IPS DF 6.9 (cell line): ENCODE data around the gene EFHD1.

Experiments
- DNase-seq: peaks from one replicate; pipeline ENCODE4 v3.0.0-alpha.2; 2013; ENCODE audit warnings: low read depth, low spot score
- H3K27ac ChIP-seq: one replicate; pipeline ENCODE4 v1.5.1; 2013; ENCODE audit warnings: low read length, control low read depth
- H3K27me3 ChIP-seq: 2 replicates; pipeline ENCODE4 v1.6.1; 2013; ENCODE audit warnings: mild to moderate bottlenecking, low read length; ENCODE audit not compliant: control insufficient read depth, insufficient read depth
- H3K36me3 ChIP-seq: 2 replicates; pipeline ENCODE4 v1.6.1; 2013; ENCODE audit warnings: low read length; ENCODE audit not compliant: control insufficient read depth, insufficient read depth
- H3K4me1 ChIP-seq: 2 replicates; pipeline ENCODE4 v1.6.1; 2013; ENCODE audit warnings: low read length; ENCODE audit not compliant: control insufficient read depth, insufficient read depth
- H3K4me3 ChIP-seq: 2 replicates; pipeline ENCODE4 v1.5.1; 2013; ENCODE audit warnings: mild to moderate bottlenecking, low read length
- H3K9me3 ChIP-seq: 2 replicates; pipeline ENCODE4 v1.6.1; 2013; ENCODE audit warnings: low read length, inconsistent platforms; ENCODE audit not compliant: control insufficient read depth, insufficient read depth
- WGBS: extraction: QIAGEN DNeasy Blood & Tissue Kit; methylation state at CpG from one replicate; pipeline ENCODE4 v1.1.7; 2013; ENCODE audit warnings: mixed read lengths, missing lambda C conversion rate; ENCODE audit not compliant: insufficient read length, insufficient coverage; 5-methylcytosine and 5-hydroxymethylcytosine counted together

The EFHD1 gene

GRCh38 chr2:232598293-232598692, 35.1 kb upstream of the EFHD1 start:
- Histone ChIP-seq H3K27me3 (no peaks in the 10 kb centered on the region), H3K36me3 (no peaks in the 10 kb centered on the region), H3K27ac (no peak overlapping the region), H3K9me3 (no peaks in the 10 kb centered on the region), H3K4me3 (no peak overlapping the region), H3K4me1 (no peaks in the 10 kb centered on the region)
- no peak for DNase-seq
- WGBS, result no CpG with 5 or more reads among the region's 4 CpGs

- H3K36me3 ChIP-seq, result no peaks in the 10 kb centered on the region
- H3K4me3 ChIP-seq, result no peak overlapping the region
- no peaks in the 10 kb centered on the region for H3K27me3 ChIP-seq
- H3K4me1 ChIP-seq, result no peaks in the 10 kb centered on the region
- DNase-seq, result no peak
- no CpG with 5 or more reads among the region's 17 CpGs for WGBS
- H3K9me3 ChIP-seq, result no peaks in the 10 kb centered on the region
- no peak overlapping the region for H3K27ac ChIP-seq
These were observed 33.2 kb upstream of the EFHD1 start for GRCh38 chr2:232600053-232600773.

DNA sequence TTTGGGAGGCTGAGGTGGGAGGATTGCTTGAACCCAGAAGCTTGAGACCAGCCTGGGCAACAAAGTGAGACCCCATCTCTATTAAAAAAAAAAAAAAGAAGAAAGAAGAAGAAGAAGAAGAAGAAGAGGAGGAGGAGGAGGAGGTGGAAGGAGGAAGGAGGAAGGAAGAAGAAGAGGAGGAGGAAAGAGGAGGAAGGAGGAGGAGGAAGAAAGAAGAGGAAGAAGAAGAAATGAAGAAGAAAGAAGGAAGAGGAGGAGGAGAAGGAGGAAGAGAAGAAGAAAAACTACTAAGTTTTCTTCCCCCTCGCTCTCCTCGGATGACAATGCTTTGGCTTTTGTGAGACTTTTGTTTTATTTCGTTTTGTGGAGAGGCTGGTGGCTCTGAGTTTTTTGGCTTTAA, 30.1 kb upstream of the EFHD1 start:
- Histone ChIP-seq H3K36me3 (no peaks in the 10 kb centered on the region), H3K9me3 (no peaks in the 10 kb centered on the region)
- WGBS, result no CpG with 5 or more reads among the region's 3 CpGs

GRCh38 chr2:232604535-232604934, 28.9 kb upstream of the EFHD1 start:
- no CpG with 5 or more reads among the region's 10 CpGs for WGBS
- Histone ChIP-seq H3K4me3 (no peak overlapping the region), H3K36me3 (no peaks in the 10 kb centered on the region), H3K4me1 (no peaks in the 10 kb centered on the region), H3K9me3 (no peaks in the 10 kb centered on the region), H3K27me3 (no peaks in the 10 kb centered on the region), H3K27ac (no peak overlapping the region)
- no peak for DNase-seq

More for the DNA sequence above, 30.1 kb upstream of the EFHD1 start:
- no peak overlapping the region for H3K4me3 ChIP-seq
- H3K4me1 ChIP-seq, result no peaks in the 10 kb centered on the region
- no peak for DNase-seq
- H3K27ac ChIP-seq, result no peak overlapping the region
- no peaks in the 10 kb centered on the region for H3K27me3 ChIP-seq

DNA sequence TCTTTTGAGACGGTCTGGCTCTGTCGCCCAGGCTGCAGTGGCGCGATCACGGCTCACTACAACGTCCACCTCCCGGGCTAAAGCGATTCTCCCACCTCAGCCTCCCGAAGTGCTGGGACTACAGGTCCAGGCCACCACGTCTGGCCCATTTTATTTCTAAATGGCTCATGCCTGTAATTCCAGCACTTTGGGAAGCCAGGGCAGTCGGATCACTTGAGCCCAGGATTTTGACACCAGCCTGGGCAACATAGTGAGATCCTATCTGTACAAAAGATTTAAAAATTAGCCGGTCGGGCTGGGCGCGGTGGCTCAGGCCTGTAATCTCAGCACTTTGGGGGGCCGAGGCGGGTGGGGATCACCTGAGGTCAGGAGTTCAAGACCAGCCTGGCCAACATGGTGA, 26.4 kb upstream of the EFHD1 start:
- no peaks in the 10 kb centered on the region for H3K9me3 ChIP-seq
- no peak overlapping the region for H3K4me3 ChIP-seq
- no peak for DNase-seq
- no peak overlapping the region for H3K27ac ChIP-seq
- no peaks in the 10 kb centered on the region for H3K4me1 ChIP-seq
- WGBS, result no CpG with 5 or more reads among the region's 17 CpGs
- no peaks in the 10 kb centered on the region for H3K36me3 ChIP-seq
- no peaks in the 10 kb centered on the region for H3K27me3 ChIP-seq

DNA sequence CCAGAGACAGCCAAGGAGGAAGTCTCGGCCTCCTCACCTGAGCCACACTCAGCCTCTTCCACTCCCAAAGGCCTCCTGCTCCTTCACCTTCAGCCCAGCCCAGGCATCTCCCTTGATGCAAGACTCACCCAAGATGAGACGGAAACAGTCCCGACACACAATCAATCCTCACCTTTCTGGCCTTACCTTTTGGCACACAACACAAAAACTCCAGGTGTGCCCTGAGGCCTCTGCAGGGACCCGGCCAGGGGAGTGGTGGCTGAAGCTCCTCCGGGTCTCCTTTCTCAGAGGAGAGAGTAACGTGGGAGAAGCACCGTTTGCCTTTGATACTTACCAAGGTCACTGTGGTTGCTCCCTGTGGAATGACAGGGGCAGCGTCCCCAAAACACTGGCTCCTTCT, 23.8 kb upstream of the EFHD1 start:
- no peaks in the 10 kb centered on the region for H3K4me1 ChIP-seq
- no peaks in the 10 kb centered on the region for H3K36me3 ChIP-seq
- H3K27me3 ChIP-seq, result no peaks in the 10 kb centered on the region
- no peak for DNase-seq
- WGBS, result no CpG with 5 or more reads among the region's 8 CpGs
- no peaks in the 10 kb centered on the region for H3K9me3 ChIP-seq
- H3K4me3 ChIP-seq, result no peak overlapping the region
- no peak overlapping the region for H3K27ac ChIP-seq

DNA sequence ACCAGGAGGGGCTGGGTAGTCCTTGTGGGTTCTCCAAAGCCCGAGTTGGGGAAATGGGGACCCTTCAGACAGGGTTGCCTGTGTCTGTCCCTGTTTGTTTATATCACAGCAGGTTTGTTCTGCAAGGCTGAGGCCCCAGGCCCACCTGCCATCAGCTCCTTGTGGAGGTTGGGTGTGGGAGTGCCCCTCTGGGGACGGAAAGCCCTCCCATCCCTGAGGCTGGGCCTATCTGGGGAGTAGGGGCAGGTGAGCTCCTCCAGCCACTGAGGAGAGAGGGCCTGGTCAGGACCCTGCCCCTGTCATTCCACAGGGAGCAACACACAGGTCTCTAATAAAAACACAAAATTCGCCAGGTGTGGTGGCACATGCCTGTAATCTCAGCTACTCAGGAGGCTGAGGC, 23.3 kb upstream of the EFHD1 start:
- H3K36me3 ChIP-seq, result no peaks in the 10 kb centered on the region
- H3K4me3 ChIP-seq, result no peak overlapping the region
- H3K27me3 ChIP-seq, result no peaks in the 10 kb centered on the region
- DNase-seq, result no peak
- WGBS, result no CpG with 5 or more reads among the region's 3 CpGs
- H3K9me3 ChIP-seq, result no peaks in the 10 kb centered on the region
- H3K4me1 ChIP-seq, result no peaks in the 10 kb centered on the region
- H3K27ac ChIP-seq, result no peak overlapping the region

DNA sequence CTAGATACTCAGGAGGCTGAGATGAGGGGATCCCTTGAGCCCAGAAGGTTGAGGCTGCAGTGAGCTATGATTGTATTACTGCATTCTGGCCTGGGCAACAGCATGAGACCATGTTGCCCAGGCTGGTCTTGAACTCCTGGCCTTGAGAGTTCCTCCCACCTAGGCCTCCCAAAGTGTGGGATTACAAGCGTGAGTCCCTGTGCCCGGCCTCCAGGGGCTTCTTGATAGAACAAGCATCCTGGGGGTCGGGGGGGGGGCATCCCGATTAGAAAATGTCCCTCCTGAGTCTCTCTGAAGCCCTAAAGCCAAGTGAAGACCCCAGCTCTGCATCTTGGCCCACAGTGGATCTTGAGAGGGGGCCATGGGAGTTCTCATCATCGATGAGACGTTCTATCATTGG, 22.3 kb upstream of the EFHD1 start:
- Histone ChIP-seq H3K9me3 (no peaks in the 10 kb centered on the region), H3K27ac (no peak overlapping the region), H3K27me3 (no peaks in the 10 kb centered on the region), H3K4me1 (no peaks in the 10 kb centered on the region), H3K4me3 (no peak overlapping the region), H3K36me3 (no peaks in the 10 kb centered on the region; the same call in 1 of the 2 replicates)
- no peak for DNase-seq
- no CpG with 5 or more reads among the region's 6 CpGs for WGBS

- H3K27ac ChIP-seq, result no peak overlapping the region
- DNase-seq, result no peak
- H3K4me3 ChIP-seq, result no peak overlapping the region
- no peaks in the 10 kb centered on the region for H3K9me3 ChIP-seq
- H3K27me3 ChIP-seq, result no peaks in the 10 kb centered on the region
- WGBS, result no CpG with 5 or more reads among the region's 9 CpGs
- no peaks in the 10 kb centered on the region; the same call in 1 of the 2 replicates for H3K36me3 ChIP-seq
- H3K4me1 ChIP-seq, result no peaks in the 10 kb centered on the region
These were observed 21.7 kb upstream of the EFHD1 start for GRCh38 chr2:232611559-232612218.

DNA sequence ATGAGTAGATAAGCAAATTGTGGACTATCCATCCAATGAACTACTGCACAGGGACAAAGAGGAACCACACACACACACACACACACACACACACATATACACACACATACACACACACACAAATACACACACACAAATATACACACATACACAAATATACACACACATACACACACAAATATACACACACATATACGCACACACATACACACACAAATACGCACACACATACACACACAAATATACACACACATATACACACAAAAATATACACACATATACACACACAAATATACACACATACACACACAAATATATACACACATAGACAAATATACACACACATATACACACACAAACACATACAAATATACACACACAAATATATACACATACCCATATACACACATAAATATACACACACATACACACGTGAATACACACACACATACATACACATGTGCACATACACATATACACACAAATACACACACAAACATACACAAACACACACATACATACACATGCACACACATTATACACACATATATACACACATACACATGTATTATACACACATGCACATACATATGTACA, 19.8 kb upstream of the EFHD1 start:
- 67% methylated on average over 3 of the region's 3 CpGs for WGBS
- no peak overlapping the region for H3K27ac ChIP-seq
- H3K36me3 ChIP-seq, result no peaks in the 10 kb centered on the region; the same call in 1 of the 2 replicates
- H3K4me1 ChIP-seq, result no peaks in the 10 kb centered on the region
- H3K27me3 ChIP-seq, result no peaks in the 10 kb centered on the region
- no peak overlapping the region for H3K4me3 ChIP-seq
- H3K9me3 ChIP-seq, result no peaks in the 10 kb centered on the region
- no peak for DNase-seq
